HG02885 (cell line): ENCODE measurements around the gene APOL1.
"Not testable (repeated sequence)": the region's sequence is repeated elsewhere in the genome, so short reads cannot be mapped to it uniquely, and the experiment has no call there.

Experiments used
- ATAC-seq: cut with Tn5 transposase; IDR thresholded peaks from one replicate; pipeline ENCODE4 v1.9.1; 2021; ENCODE audit warnings: mild to moderate bottlenecking; ENCODE audit not compliant: unreplicated experiment, poor library complexity

Gene APOL1

DNA sequence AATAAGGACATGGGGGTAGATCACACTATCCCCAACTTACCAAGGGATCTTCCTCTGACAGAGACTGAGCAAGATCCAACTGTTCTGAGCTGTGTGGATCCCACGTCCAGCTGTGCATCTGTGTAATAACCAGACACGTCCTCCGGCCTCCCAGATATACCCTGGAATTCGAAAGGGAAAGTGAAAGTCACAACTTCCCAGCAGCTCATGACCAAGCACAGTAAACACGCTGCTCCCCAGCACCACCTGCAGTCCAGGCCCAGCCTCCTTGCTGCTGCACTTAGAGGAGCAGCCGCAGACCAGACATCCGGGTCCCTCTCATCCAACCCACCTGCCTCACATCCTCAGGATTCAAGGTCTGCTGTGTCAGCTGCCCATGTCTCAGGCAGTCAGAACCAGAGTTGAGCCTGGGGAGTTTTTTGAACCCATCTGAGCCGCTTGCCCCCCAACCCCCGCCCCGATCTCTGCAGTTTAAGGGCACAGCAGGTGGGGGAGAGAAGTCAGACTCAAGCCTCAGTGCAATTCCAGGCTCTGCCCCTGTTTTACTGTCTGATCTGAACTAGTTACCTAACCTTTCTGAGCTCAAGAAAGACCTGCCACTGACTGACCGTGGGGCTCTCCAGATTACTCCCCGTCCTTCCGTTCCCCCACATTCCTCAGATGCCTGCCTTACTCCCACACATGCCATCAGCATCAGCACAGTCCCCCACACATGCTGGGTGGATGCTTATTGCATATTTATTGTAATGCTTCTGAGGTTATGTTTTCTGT lies 13.3 kb upstream of the APOL1 start, which contains the start of gene APOL2:
Gene APOL2, minus strand, starts transcription at position 127 of the 771 bp plus-strand sequence. CDS start 6,365 bp downstream, outside the sequence.
- peak; percentile 93 for ATAC-seq

DNA sequence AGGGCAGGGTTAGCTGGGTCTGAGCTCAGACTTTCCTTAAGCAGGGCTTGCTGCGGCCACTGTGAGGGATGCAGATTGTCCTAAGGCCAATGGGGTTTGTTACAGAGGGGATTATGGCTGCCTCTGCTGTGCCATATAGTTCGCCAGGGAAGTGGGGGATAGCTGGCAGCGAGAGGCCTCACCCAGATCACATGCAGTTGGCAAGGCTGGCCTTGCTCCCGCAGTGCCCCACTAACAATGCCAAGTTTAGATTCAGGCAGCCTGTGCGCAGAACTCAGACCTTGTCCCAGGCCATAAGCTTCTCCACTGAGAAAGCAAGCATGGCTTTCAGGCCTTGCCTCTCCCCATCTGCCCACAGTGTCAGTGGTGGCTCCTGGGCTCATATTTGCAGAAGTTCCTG lies 8.9 kb upstream of the APOL1 start:
- ATAC-seq = no peak

DNA sequence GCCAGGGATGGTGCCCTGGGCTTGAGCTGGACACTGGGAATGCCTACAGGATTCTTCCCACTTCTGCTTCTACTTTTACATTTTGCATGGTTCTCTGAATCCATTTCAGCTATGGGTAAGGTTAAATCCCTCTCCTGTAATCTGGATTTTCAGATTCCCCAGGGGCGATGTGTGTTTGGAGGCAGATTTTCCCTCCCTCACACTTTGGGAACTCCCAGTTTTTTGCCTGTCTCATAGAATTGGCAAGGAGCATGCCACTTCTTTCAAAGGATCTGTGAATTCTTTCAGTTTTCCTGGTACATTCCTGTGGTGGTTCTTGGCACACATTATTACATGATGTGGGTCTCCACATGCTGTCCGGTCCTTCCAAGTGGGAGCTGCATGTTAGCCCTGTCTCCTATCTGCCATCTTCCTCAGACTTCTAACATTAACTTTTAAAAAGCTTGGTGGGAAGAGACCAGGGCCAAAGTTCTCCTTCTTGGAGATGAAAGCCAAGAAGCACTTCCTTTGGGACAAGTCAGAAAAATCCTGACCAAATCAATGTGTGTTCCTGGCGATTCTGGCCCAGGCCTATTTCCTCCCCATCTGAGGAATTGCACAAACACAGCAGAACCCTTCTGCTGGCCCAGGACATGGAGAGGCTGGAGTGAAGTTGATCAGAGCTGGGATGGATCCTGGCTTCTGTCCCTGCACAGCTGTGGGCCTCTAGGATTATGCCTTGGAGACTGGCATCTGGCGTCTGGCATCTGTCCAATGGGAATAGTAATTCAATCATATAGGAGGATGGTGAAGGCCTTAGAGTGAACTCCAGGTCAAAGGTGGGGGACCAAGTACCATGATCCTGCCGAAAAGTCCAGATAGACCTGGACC lies 8.2 kb upstream of the APOL1 start:
- no peak for ATAC-seq

DNA sequence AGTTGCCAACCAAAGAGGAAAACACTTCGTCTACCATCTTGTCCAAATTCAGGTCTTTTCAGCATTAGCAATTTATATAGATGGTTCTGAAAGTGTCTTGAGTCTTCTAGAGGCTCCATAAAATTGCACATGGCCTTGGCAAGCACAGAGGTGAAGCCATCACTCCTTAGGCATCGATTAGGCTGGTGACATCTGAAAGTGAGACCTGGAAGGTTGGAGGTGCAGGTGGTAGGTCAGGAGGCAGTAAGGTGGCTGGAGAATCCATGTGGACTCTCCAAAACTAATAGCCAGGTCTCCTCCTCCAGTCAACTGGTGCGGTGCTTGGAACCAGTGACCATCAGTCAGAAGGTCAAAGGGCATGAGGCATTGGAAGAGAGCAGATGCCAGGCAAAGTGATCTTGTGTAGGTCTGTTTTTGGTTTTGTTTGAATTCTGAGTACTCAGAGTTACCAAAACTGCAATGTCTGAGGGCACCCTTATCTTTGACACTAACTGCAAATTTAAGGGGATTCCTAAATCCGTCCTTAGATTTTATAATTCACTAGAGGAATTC lies 7.1 kb upstream of the APOL1 start:
- no peak for ATAC-seq

DNA sequence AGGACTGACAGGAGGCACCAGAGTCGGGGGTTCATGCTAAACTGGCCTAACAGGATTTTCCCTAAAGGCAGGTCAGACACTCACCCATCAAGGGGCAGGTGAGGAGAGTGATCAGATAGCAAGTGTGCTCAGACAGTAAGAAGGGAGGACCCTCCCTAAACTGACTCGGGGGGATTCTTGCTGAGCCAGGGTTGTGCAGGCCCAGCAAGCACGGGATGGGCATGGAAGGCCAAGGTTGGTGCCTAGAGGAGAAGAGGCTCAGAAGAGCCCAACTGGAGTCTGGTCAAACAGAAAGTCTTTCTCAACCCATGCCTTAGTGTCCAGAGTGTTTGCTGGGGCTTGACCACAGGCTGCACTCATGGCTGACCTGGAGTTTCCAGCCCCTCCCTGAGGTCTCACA lies 6.2 kb upstream of the APOL1 start:
- no peak for ATAC-seq

DNA sequence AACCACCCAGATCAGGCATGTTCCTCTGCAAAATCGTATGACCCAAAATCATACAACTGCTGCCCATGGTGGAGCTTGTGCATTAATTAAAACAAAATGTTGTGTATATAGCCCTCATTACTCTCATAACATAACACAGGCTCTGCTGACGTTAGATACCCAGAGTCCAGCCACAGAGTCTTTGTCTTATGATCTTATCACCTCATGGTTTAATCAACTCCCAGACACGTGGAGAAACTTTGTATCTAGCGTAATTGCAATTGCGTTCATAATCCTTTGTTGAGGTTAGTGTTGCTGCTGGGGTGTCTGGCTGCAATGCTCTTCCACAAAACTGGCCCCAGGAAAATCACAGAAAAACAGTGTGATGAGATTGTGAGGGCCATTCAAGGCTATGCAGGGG lies 5.0 kb upstream of the APOL1 start:
- ATAC-seq = no peak

DNA sequence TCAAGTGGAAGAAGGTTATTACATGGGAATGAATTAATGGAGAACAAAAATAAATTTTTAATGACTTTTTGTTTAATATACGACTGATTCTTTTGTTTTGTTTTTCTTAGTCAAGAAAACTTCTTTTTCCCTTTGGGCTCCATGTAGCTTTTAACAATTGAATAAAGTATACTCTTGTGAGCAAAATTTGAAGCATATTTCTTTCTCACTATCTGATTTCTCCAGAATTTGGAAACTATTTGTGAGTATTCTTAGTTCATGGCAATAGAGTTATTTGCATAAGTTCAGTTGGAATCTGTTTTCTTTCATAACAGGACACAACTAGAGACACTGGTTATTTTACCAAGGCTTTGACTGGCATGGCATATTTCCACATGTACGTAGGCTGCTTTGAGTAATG lies 3.8 kb upstream of the APOL1 start:
- ATAC-seq = no peak

DNA sequence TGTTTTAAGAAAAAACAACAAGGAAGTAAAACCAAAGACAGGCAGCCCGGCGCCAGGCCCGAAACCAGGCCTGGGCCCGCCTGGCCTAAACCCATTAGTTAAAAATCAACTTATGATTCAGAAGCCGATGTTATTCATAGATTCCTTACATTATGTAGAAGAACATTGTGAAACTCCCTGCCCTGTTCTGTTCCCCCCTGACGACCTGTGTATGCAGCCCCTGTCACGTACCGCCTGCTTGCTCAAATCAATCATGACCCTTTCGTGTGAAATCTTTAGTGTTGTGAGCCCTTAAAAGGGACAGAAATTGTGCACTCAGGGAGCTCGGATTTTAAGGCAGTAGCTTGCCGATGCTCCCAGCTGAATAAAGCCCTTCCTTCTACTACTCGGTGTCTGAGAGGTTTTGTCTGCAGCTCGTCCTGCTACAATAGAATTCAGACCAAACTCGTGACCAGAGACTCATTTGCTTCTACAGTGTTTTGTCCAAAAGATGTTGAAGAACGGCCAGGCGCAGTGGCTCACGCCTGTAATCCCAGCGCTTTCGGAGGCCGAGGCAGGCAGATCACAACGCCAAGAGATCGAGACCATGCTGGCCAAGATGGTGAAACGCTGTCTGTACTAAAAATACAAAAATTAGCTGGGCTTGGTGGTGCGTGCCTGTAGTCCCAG lies 2.5 kb upstream of the APOL1 start:
- ATAC-seq = not testable (repeated sequence)

DNA sequence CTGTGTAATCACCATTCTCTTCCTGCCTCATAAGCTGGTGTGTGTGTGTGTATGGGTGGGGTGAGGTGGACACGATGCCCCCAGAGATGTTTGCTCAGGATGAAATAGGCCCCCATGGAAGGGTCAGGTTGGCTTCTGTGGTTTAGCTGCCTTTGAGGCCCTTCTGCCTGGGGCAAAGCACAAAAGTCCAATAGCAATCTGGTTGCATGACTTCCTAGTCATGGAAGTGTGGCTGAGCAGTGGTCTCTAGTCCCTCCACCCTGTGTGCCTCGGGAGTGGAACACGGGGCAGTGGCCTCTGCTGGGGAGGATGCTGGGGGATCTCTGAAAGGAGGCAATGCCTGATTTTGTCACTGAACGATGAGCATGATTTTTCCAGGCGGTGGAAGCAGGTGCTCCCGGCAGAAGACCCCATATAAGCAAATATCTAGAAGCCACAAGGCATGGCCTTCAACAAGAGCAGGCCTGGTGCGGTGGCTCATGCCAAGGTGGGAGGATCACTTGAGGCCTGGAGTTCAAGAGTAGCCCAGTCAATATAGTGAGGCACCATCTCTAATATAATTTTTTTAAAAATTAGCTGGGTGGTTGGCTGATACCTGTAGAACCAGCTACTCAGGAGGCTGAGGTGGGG lies 839 bp upstream of the APOL1 start:
- not testable (repeated sequence) for ATAC-seq

DNA sequence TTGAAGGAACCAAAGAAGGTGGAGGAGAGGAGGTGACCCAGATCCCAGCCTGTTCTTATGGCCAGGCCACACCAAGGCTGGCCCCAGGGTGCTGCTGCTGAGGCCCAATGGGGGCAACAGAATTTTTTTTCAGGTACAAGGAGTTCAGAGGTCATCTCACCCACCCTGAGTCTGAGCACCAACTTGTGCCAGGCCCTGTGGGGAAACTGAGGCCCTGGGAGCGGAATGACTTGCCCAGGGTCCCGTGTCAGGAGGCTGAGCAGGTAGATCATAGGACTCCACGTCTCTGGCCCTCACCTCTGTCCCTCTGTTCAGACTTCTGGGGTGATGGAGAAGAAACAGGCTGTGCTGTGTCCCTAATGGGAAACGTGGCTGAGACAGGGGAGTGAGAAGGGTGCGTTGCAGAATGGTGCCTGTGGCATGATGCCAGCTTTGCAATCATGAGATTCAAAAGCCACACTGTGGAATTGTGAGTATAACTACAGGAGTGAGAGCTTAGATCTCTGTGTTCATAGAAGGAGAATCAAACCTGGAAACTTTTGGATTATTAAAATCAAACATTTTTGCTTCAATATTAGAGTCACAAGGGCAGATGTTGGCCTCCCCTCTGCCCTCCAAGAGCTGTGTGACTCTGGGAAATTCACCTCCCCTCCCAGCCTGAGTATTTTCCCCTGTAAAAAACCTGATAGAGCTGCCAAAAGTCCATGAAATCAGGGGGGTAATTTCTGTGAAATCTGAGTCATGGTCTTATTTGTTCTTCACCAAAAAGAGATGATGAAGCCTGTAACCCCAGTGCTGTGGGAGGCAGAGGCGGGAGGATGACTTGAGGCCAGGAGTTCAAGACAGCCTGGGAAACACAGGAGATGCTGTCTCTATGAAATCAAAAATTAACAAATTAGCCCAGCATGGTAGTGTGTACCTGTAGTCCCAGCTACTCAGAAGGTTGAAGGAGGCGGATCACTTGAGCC lies 874 bp downstream of the APOL1 start:
- ATAC-seq = no peak

DNA sequence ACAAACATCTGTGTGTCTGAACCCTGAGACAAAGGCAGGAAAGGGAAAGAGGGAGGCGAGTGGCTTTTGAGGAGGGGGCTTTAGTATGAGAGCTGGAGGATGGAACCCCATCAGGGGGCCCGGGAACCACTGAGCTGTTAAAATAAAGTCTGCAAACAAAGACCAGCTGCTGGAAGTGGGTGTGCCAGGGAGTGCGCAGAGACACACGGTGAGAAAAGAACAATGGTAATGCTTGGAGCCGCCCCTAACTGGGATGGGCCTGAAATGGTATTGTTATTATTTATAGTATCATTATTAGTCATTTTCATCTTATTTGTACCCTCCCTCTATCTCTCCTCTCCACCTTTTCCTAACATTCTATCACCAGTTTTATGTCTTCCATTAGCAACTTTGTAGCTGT lies 2.6 kb downstream of the APOL1 start:
- ATAC-seq = not testable (repeated sequence)

DNA sequence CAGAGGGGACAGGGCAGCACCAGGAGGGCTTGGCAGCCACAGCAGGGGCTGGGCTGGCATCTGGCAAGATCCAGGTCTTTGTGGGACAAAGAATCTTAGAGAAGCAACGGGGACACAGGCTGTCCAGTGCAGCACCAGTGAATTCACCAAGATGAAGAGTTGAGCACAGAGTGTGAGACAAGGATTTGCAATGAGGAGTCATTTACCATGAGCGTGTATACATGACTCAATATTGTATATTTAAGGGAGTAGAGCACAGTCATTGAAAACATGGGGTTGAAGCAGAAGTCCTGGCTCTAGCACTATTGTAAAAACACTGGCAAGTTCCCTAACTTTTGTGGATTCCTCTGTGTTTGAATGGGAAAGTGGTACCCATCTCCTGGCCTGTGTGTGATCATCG lies 3.5 kb downstream of the APOL1 start:
- ATAC-seq = no peak

DNA sequence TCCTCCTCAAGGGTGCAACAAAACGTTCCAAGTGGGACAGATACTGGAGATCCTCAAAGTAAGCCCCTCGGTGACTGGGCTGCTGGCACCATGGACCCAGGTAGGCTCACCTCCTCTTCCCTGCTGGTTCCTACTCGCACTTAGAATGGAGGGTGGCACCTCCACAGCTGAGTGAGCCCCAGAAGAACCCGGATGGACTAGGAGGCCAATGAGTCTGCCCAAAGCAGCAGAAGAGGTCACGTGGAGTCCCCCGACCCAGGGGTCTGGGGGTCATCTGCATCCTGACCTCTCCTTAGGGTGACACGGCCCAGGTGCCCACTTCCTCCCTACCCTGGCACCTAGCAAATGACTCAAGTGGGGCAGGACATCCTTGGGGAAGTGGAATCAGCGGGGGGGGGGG lies 4.4 kb downstream of the APOL1 start:
- no peak for ATAC-seq

DNA sequence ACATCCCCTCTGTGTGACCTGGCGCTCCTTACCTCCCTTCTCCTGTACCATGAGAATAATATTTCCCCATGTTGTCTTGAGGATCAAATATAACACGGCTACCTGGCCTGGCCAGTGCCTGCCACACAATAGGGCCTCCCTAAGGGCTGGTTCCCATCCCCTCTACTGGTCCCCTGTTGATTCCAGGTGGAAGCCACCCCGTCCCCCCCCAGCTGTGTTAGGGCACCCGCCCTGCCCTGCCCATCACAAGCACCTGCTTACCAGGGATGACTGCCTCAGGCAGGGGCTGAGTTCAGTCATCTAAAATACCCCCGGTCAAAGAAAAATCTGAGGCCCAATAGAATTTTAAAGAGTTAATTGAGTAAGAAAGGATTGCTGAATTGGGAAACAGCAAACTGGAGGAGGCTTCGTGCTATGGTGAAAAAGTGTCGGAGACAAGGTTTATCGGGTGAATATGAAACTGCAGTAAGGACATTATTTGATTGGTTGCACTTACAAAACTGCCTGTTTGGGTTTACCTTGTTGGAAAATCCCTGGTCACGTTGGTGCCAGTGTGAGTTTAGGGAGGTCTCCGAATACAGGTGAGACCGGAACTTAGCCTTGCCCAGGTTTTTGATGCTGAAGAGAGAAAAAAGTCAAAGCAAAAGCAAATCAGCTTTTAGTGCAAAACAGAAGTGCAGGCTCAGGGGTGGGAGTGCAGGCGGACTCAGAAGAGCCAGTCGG lies 5.2 kb downstream of the APOL1 start:
- no peak for ATAC-seq

DNA sequence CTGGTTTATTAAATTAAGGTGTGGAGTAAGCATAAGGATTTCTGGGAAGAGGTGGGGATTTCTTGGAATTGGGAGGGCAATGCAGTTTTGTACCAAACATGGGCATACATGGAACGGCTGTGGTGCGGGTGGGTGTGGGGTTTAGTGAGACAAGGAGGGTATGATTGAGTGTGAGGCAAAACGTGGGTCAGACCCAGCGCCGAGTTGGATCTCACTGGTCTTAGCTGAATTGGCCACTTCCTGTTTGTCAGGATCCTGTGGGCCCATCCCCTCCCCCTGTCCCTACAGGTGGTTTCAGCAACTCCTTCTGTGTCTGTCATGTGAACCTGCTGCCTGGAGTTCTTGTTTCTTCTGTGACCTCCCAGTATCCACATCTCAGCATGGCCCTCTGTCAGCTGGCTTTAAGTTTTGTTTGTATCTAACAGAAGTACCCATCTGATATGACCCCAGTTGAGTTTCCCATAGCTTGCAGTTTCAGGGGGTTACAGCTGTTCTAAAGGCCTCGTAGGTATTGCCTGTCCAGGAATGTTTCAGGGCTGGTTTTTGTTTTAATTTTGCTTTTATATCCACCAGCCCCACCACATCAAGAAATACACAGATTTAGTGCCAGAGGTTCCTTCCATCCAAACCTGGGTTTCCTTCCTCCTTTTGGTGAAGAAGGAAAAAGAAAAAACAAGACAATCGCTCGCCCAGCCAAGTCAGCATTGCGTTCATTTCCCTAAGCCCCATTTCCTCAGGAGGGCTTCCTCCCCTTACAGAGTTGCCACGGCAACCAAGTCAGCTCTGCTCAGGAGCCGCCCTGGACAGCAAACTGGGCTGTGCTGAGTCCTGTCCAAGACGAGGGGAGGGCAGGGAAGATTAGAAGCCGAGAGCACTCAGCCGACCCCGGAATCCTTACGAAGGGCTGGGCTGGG lies 6.0 kb downstream of the APOL1 start:
- no peak for ATAC-seq

DNA sequence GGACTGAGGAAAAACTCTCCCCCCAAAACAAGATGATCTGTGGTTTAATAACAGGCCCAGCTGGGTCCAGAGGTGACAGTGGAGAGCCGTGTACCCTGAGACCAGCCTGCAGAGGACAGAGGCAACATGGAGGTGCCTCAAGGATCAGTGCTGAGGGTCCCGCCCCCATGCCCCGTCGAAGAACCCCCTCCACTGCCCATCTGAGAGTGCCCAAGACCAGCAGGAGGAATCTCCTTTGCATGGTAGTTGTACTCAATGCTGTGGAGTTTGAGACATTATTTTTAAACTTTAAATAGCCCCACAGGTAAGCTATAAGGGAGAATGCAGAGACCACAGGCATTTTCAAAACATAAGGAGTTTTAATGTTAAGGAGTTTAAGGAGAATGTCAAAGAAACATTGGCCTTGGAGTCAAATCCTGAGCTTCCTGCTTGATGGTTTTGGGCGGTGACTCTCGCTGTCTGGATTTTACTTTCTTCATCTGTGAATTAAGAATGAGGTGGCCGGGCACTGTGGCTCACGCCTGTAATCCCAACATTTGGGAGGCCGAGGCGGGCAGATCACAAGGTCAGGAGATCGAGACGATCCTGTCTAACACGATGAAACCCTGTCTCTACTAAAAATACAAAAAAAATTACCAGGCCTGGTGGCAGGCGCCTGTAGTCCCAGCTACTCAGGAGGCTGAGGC lies 6.8 kb downstream of the APOL1 start:
- no peak for ATAC-seq

DNA sequence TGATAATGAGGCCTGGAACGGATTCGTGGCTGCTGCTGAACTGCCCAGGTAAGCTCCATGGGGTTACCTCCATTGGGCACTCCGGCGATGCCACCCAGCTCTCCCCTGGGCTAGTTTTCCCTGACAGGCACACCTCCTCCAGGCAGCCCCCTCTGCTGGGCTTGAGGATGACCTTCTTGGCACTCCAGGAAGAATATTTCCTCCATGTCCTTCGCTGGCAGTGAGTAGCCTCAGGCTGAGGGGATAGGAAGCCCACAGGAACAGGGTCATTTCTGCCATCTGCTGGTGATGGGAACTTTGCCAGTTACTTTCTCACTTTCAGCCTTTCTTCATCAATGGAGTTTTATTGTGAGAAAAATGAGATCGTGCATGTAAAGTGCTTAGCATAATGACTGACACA lies 8.7 kb downstream of the APOL1 start:
- ATAC-seq = not testable (repeated sequence)
